Natural killer cell (primary cell): ENCODE measurements around the gene COL6A3. TPM values are rescaled to one million over a fixed set of nuclear protein-coding genes. Genes with fewer than 3 reads are reported as not detected.

Source experiments
- ATAC-seq, 3 donors: fragments of 150-1000 bp in 2 of 3; fragments of 200-7000 bp in 1 of 3; cut with Tn5 transposase; 1 replicate in 1 of 3; 2 replicates in 2 of 3; pipeline ENCODE4 v1.10.0; 2021; ENCODE audit warnings: mild to moderate bottlenecking in 2 of 3, moderate library complexity in 2 of 3
- DNase-seq, 2 donors: peaks; one replicate each; pipeline versions ENCODE4 v3.0.0 to v3.0.0-alpha.2; 2013 to 2021; ENCODE audit warnings: mixed read lengths in 1 of 2
- H3K27ac ChIP-seq: one replicate; pipeline ENCODE4 v1.5.1; 2013; ENCODE audit warnings: mild to moderate bottlenecking, low read length
- H3K27me3 ChIP-seq: one replicate; pipeline ENCODE4 v1.6.1; 2013; ENCODE audit warnings: low read length; ENCODE audit not compliant: control insufficient read depth, insufficient read depth
- H3K36me3 ChIP-seq: one replicate; pipeline ENCODE4 v1.6.1; 2013; ENCODE audit warnings: low read length; ENCODE audit not compliant: control insufficient read depth, insufficient read depth
- H3K4me1 ChIP-seq: one replicate; pipeline ENCODE4 v1.6.1; 2013; ENCODE audit warnings: low read length; ENCODE audit not compliant: control insufficient read depth, insufficient read depth
- H3K4me3 ChIP-seq: one replicate; pipeline ENCODE4 v1.5.1; 2013; ENCODE audit warnings: low read length
- H3K9me3 ChIP-seq: one replicate; pipeline ENCODE4 v1.6.1; 2013; ENCODE audit warnings: low read length; ENCODE audit not compliant: control insufficient read depth, insufficient read depth
- H3K27ac Mint-ChIP-seq, 2 donors: one replicate each; pipeline ENCODE4 v1.8.0; 2022; ENCODE audit warnings: mild to moderate bottlenecking in 2 of 2, mixed read lengths in 2 of 2, moderate library complexity in 1 of 2
- H3K27me3 Mint-ChIP-seq, 2 donors: one replicate each; pipeline ENCODE4 v1.8.0; 2022; ENCODE audit warnings: low read depth in 2 of 2, mixed read lengths in 2 of 2
- H3K36me3 Mint-ChIP-seq: one replicate; pipeline ENCODE4 v1.8.0; 2022; ENCODE audit warnings: mixed read lengths
- H3K4me1 Mint-ChIP-seq, 2 donors: one replicate each; pipeline ENCODE4 v1.8.0; 2022; ENCODE audit warnings: mixed read lengths in 2 of 2
- H3K4me3 Mint-ChIP-seq: one replicate; pipeline ENCODE4 v1.8.0; 2022; ENCODE audit warnings: mild to moderate bottlenecking, moderate library complexity, mixed read lengths
- H3K9me3 Mint-ChIP-seq, 2 donors: one replicate each; pipeline ENCODE4 v1.8.0; 2022; ENCODE audit warnings: mixed read lengths in 2 of 2
- WGBS: methylation state at CpG from one replicate; pipeline ENCODE4 v1.1.7; 2013; ENCODE audit warnings: missing lambda C conversion rate; ENCODE audit not compliant: insufficient coverage; 5-methylcytosine and 5-hydroxymethylcytosine counted together
- intact Hi-C: fragments of 100-400 bp; cut with micrococcal nuclease; formaldehyde crosslinking; loops from one replicate; pipeline ENCODE4 v1.14.2; 2022
- total RNA-seq, 4 donors: library from RNA; stranded (reverse); fragments of 120-200 nt in 1 of 4; gene quantifications; one replicate each; pipeline versions ENCODE4 v1.2.3 to v1.2.4, GENCODE V29; 2013 to 2022
- TF ChIP-seq, protein P1 (sequence below): fragments of 200-600 bp; IDR thresholded peaks from one replicate; pipeline ENCODE4 v1.8.0; 2022; ENCODE audit warnings: antibody characterized with exemption

Gene COL6A3
- total RNA-seq, 3 donors from 2014 or later (not counting 1 experiment from before 2014, with no cell fraction given): 0.10 to 0.31 (median 0.29) TPM

- DNase-seq: no peak
- 86% methylated on average over 2 of the region's 3 CpGs for WGBS
- Histone ChIP-seq H3K9me3 (no peaks in the 10 kb centered on the region), H3K4me3 (no peak overlapping the region), H3K27me3 (no peaks in the 10 kb centered on the region), H3K36me3 (no peaks in the 10 kb centered on the region), H3K4me1 (no peaks in the 10 kb centered on the region), H3K27ac (no peak overlapping the region)
- TF ChIP-seq, protein P1, sequence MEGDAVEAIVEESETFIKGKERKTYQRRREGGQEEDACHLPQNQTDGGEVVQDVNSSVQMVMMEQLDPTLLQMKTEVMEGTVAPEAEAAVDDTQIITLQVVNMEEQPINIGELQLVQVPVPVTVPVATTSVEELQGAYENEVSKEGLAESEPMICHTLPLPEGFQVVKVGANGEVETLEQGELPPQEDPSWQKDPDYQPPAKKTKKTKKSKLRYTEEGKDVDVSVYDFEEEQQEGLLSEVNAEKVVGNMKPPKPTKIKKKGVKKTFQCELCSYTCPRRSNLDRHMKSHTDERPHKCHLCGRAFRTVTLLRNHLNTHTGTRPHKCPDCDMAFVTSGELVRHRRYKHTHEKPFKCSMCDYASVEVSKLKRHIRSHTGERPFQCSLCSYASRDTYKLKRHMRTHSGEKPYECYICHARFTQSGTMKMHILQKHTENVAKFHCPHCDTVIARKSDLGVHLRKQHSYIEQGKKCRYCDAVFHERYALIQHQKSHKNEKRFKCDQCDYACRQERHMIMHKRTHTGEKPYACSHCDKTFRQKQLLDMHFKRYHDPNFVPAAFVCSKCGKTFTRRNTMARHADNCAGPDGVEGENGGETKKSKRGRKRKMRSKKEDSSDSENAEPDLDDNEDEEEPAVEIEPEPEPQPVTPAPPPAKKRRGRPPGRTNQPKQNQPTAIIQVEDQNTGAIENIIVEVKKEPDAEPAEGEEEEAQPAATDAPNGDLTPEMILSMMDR: no peak
- Mint-ChIP-seq H3K36me3 (no peaks in the 10 kb centered on the region), H3K4me3 (no peak overlapping the region), H3K9me3 (no peaks in the 10 kb centered on the region), H3K27ac (no peak overlapping the region), H3K27me3 (peaks cover 23% of the 10 kb centered on the region in 2 donors), H3K4me1 (no peaks in the 10 kb centered on the region)
- no peak for ATAC-seq
- intact Hi-C loops: no loop called here
These were observed 105.0 kb downstream of the COL6A3 start for GRCh38 chr2:237309011-237309410.

DNA sequence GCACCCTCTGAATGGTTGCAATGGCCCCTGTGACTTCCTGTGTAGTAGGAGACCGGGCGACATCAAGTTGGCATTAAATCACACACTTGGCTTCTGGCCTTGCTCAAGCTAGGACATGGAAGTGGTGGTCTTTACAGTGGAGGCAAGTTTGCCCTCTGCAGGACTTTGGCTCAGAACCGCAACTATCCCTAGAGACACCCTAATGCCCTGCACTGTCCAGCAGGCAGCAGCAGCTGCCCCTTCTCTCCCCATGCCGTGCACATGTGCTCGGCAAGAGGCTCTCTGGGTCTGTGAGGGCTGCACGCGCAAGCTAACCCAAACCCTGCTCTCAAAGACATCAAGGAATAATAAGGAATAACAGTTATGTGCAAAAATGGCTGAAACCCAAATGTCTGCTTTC is 106.5 kb downstream of the COL6A3 start:
- H3K27ac Mint-ChIP-seq: no peak overlapping the region
- no peak overlapping the region for H3K27ac ChIP-seq
- no peak for ATAC-seq

DNA sequence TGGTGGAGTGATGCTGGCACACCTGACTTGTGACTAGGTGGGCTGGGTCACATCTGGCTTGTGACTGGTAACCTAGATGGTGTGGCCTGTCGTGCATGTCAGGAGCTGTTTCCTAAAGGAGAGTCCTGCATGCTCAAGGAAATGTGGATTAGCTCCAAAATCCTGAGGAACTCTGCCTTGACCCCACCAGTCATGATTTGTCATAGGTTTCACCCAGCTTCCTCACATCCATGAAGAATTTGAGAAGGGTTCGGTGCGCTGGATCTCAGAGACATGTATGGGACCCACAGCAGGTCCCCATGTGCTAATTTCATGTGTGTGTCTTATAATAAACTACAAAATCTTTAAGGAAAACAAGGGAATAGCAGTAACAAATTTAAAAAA is 107.2 kb downstream of the COL6A3 start:
- peaks cover 16 to 22% of the 10 kb centered on the region in 2 donors for H3K27me3 Mint-ChIP-seq
- H3K36me3 Mint-ChIP-seq: no peaks in the 10 kb centered on the region
- Histone ChIP-seq H3K9me3 (no peaks in the 10 kb centered on the region), H3K36me3 (no peaks in the 10 kb centered on the region), H3K27ac (no peak overlapping the region), H3K27me3 (no peaks in the 10 kb centered on the region), H3K4me3 (no peak overlapping the region), H3K4me1 (no peaks in the 10 kb centered on the region)
- DNase-seq (no peak), ATAC-seq (no peak)
- H3K27ac Mint-ChIP-seq: no peak overlapping the region
- H3K4me3 Mint-ChIP-seq: no peak overlapping the region
- H3K4me1 Mint-ChIP-seq: no peaks in the 10 kb centered on the region
- TF ChIP-seq, protein P1: no peak
- WGBS: 92% methylated on average over 3 of the region's 3 CpGs
- H3K9me3 Mint-ChIP-seq: no peaks in the 10 kb centered on the region
- intact Hi-C loops: no loop called here

More for the DNA sequence above, 106.5 kb downstream of the COL6A3 start:
- no peak for DNase-seq
- H3K4me1 ChIP-seq: no peaks in the 10 kb centered on the region
- Mint-ChIP-seq H3K36me3 (no peaks in the 10 kb centered on the region), H3K4me3 (no peak overlapping the region), H3K4me1 (no peaks in the 10 kb centered on the region), H3K27me3 (peaks cover 16 to 21% of the 10 kb centered on the region in 2 donors), H3K9me3 (no peaks in the 10 kb centered on the region)
- 92% methylated on average over 7 of the region's 7 CpGs for WGBS
- no peaks in the 10 kb centered on the region for H3K27me3 ChIP-seq
- intact Hi-C loops: no loop called here
- TF ChIP-seq, protein P1: no peak
- H3K4me3 ChIP-seq: no peak overlapping the region
- H3K36me3 ChIP-seq: no peaks in the 10 kb centered on the region
- no peaks in the 10 kb centered on the region for H3K9me3 ChIP-seq

- Mint-ChIP-seq H3K9me3 (no peaks in the 10 kb centered on the region), H3K27me3 (peaks cover 16 to 22% of the 10 kb centered on the region in 2 donors), H3K4me1 (no peaks in the 10 kb centered on the region), H3K4me3 (no peak overlapping the region), H3K36me3 (no peaks in the 10 kb centered on the region), H3K27ac (no peak overlapping the region)
- ATAC-seq (no peak), DNase-seq (no peak)
- no peak overlapping the region for H3K27ac ChIP-seq
- no peaks in the 10 kb centered on the region for H3K27me3 ChIP-seq
- no peaks in the 10 kb centered on the region for H3K4me1 ChIP-seq
- no peaks in the 10 kb centered on the region for H3K36me3 ChIP-seq
- H3K4me3 ChIP-seq: no peak overlapping the region
- intact Hi-C loops: no loop called here
- TF ChIP-seq, protein P1: no peak
- WGBS: 72% methylated on average over 7 of the region's 7 CpGs
- no peaks in the 10 kb centered on the region for H3K9me3 ChIP-seq
These were observed 107.7 kb downstream of the COL6A3 start for GRCh38 chr2:237306083-237306786.
